H1 (cell line): ENCODE data around the gene SLC24A3. TPM values are rescaled to one million over a fixed set of nuclear protein-coding genes. Genes with fewer than 3 reads are reported as not detected.

Experiments
- CTCF ChIA-PET: fragments of 300-600 bp; sonication (Branson Sonifier 250); formaldehyde crosslinking; loops from one replicate; lab custom pipeline; 2021; ENCODE audit not compliant: partially characterized antibody; lab: Charles Lee
- POLR2A ChIA-PET: fragments of 300-600 bp; sonication (Branson Sonifier 250); formaldehyde crosslinking; loops from one replicate; lab custom pipeline; 2021; ENCODE audit warnings: inconsistent platforms; ENCODE audit not compliant: partially characterized antibody; lab: Charles Lee
- DNase-seq, 2 experiments: peaks; one replicate each; pipeline versions ENCODE4 v3.0.0 to v3.0.0-alpha.2; 2010 to 2022; ENCODE audit warnings: low spot score in 2 of 2, low read depth in 1 of 2, mixed read lengths in 1 of 2
- FAIRE-seq: peaks from 2 replicates; lab custom pipeline; 2011; peaks lifted over from hg19 to GRCh38; lab: Jason Lieb, UNC
- H2AFZ ChIP-seq: 2 replicates; pipeline ENCODE4 v1.8.1; 2012; ENCODE audit warnings: low read length, inconsistent platforms
- H2AK5ac ChIP-seq: 2 replicates; pipeline ENCODE4 v1.6.1; 2013; ENCODE audit warnings: low read depth, low read length
- H2BK120ac ChIP-seq: replicated peaks from 2 replicates; pipeline ENCODE3; 2013; ENCODE audit warnings: low read depth, low read length, inconsistent platforms
- H2BK12ac ChIP-seq: 2 replicates; pipeline ENCODE4 v1.6.1; 2013; ENCODE audit warnings: low read depth, low read length
- H2BK15ac ChIP-seq: 2 replicates; pipeline ENCODE4 v1.6.1; 2013; ENCODE audit warnings: low read length
- H2BK20ac ChIP-seq: 2 replicates; pipeline ENCODE4 v1.6.1; 2013; ENCODE audit warnings: low read length
- H2BK5ac ChIP-seq: 2 replicates; pipeline ENCODE4 v1.6.1; 2013; ENCODE audit warnings: low read depth, low read length
- H3K14ac ChIP-seq: 2 replicates; pipeline ENCODE4 v1.6.1; 2013; ENCODE audit warnings: inconsistent platforms; ENCODE audit not compliant: insufficient read length
- H3K18ac ChIP-seq: 2 replicates; pipeline ENCODE4 v1.6.1; 2013; ENCODE audit warnings: low read length; ENCODE audit errors: extremely low read depth
- H3K23ac ChIP-seq: 2 replicates; pipeline ENCODE4 v1.6.1; 2013; ENCODE audit warnings: inconsistent platforms; ENCODE audit not compliant: insufficient read length
- H3K23me2 ChIP-seq: 2 replicates; pipeline ENCODE4 v1.6.1; 2013; ENCODE audit warnings: low read depth, low read length
- H3K27ac ChIP-seq: 2 replicates; pipeline ENCODE4 v1.6.1; 2011; ENCODE audit warnings: low read depth, low read length, inconsistent platforms
- H3K27me3 ChIP-seq, 4 experiments: replicated peaks in 1 of 4; 1 replicate in 1 of 4; 2 replicates in 3 of 4; pipeline versions ENCODE4 v1.6.1 to v1.8.1; 2011 to 2013; ENCODE audit warnings: low read length in 3 of 4, mild to moderate bottlenecking in 3 of 4, inconsistent platforms in 2 of 4, mixed read lengths in 2 of 4, moderate library complexity in 1 of 4; ENCODE audit not compliant: control insufficient read depth in 3 of 4, insufficient read depth in 3 of 4; ENCODE audit errors: extremely low read depth in 1 of 4
- H3K36me3 ChIP-seq, 4 experiments: 2 replicates each; pipeline versions ENCODE4 v1.6.1 to v1.8.1; 2011 to 2013; ENCODE audit warnings: mild to moderate bottlenecking in 4 of 4, low read length in 3 of 4, moderate library complexity in 2 of 4, control low read depth in 1 of 4, inconsistent platforms in 1 of 4; ENCODE audit not compliant: insufficient read depth in 4 of 4, control insufficient read depth in 2 of 4
- H3K4ac ChIP-seq: replicated peaks from 2 replicates; pipeline ENCODE3; 2013; ENCODE audit warnings: low read length, low read depth, mixed read lengths, inconsistent platforms; ENCODE audit not compliant: insufficient read length
- H3K4me1 ChIP-seq, 4 experiments: replicated peaks in 1 of 4; 1 replicate in 1 of 4; 2 replicates in 3 of 4; pipeline versions ENCODE4 v1.6.1 to v1.8.1; 2011 to 2013; ENCODE audit warnings: low read length in 3 of 4, inconsistent platforms in 2 of 4, mixed read lengths in 1 of 4; ENCODE audit not compliant: insufficient read depth in 4 of 4, control insufficient read depth in 3 of 4
- H3K4me2 ChIP-seq, 2 experiments: 2 replicates each; pipeline versions ENCODE4 v1.6.1 to v1.8.1; 2011 to 2013; ENCODE audit warnings: low read depth in 2 of 2, low read length in 2 of 2, control low read depth in 1 of 2, inconsistent platforms in 1 of 2, mild to moderate bottlenecking in 1 of 2; ENCODE audit not compliant: insufficient read depth in 1 of 2
- H3K4me3 ChIP-seq, 4 experiments: fragments of 200-600, 300-600 bp in 1 of 4; sonication (generic), shearing (Covaris generic), sonication (Bioruptor Twin) in 1 of 4; 2 replicates each; pipeline versions ENCODE4 v1.5.1 to v1.8.1; 2011 to 2016; ENCODE audit warnings: low read length in 4 of 4, low read depth in 3 of 4, control low read depth in 2 of 4, inconsistent platforms in 2 of 4, mild to moderate bottlenecking in 2 of 4, mixed read lengths in 1 of 4, moderate library complexity in 1 of 4; ENCODE audit not compliant: insufficient read depth in 2 of 4; ENCODE audit errors: extremely low read depth in 1 of 4
- H3K56ac ChIP-seq: replicated peaks from 2 replicates; pipeline ENCODE3; 2013; ENCODE audit warnings: low read depth, mild to moderate bottlenecking, mixed read lengths, low read length, inconsistent platforms; ENCODE audit not compliant: insufficient read length
- H3K79me1 ChIP-seq: 2 replicates; pipeline ENCODE4 v1.6.1; 2013; ENCODE audit warnings: low read depth, low read length, control low read depth
- H3K79me2 ChIP-seq, 2 experiments: 2 replicates each; pipeline versions ENCODE4 v1.6.1 to v1.8.1; 2012 to 2013; ENCODE audit warnings: low read length in 2 of 2, mild to moderate bottlenecking in 2 of 2, inconsistent platforms in 1 of 2; ENCODE audit not compliant: insufficient read depth in 2 of 2, control insufficient read depth in 1 of 2
- H3K9ac ChIP-seq, 4 experiments: replicated peaks in 1 of 4; 1 replicate in 1 of 4; 2 replicates in 3 of 4; pipeline versions ENCODE4 v1.6.1 to v1.8.1; 2011 to 2013; ENCODE audit warnings: low read depth in 3 of 4, low read length in 3 of 4, control low read depth in 2 of 4, mild to moderate bottlenecking in 2 of 4, moderate library complexity in 2 of 4, inconsistent platforms in 1 of 4; ENCODE audit errors: extremely low read depth in 1 of 4
- H3K9me3 ChIP-seq, 2 experiments: 2 replicates each; pipeline versions ENCODE4 v1.6.1 to v1.8.1; 2012 to 2013; ENCODE audit warnings: mild to moderate bottlenecking in 2 of 2, moderate library complexity in 2 of 2, control low read depth in 1 of 2, inconsistent platforms in 1 of 2, low read depth in 1 of 2, low read length in 1 of 2, mixed read lengths in 1 of 2; ENCODE audit not compliant: insufficient read depth in 2 of 2
- H4K20me1 ChIP-seq, 2 experiments: replicated peaks in 1 of 2; 2 replicates each; pipeline versions ENCODE3 to v1.8.1; 2011 to 2013; ENCODE audit warnings: inconsistent platforms in 2 of 2, low read length in 2 of 2, mild to moderate bottlenecking in 1 of 2; ENCODE audit not compliant: insufficient read depth in 2 of 2, control insufficient read depth in 1 of 2
- H4K5ac ChIP-seq: 2 replicates; pipeline ENCODE4 v1.6.1; 2013; ENCODE audit warnings: low read length, low read depth, mixed read lengths, inconsistent platforms; ENCODE audit not compliant: insufficient read length
- H4K8ac ChIP-seq: 2 replicates; pipeline ENCODE4 v1.8.0; 2013; ENCODE audit warnings: mild to moderate bottlenecking, moderate library complexity, low read length, inconsistent platforms; ENCODE audit not compliant: insufficient read depth; ENCODE audit errors: extremely low read depth
- H4K91ac ChIP-seq: replicated peaks from 2 replicates; pipeline ENCODE3; 2013; ENCODE audit warnings: low read length, mixed read lengths, inconsistent platforms; ENCODE audit not compliant: insufficient read length
- CBX5 ChIP-seq: fragments of 300-800, 300-1000 bp; sonication (generic); IDR thresholded peaks from 2 replicates; pipeline ENCODE4 v1.7.1; 2016; ENCODE audit warnings: antibody characterized with exemption, low read length, low read depth
- CBX8 ChIP-seq: fragments of 300-800, 300-1000 bp; sonication (generic); IDR thresholded peaks from 2 replicates; pipeline ENCODE4 v1.7.1; 2016; ENCODE audit warnings: low read depth, low read length, borderline replicate concordance
- JUN ChIP-seq: IDR thresholded peaks from 2 replicates; pipeline ENCODE4 v1.6.1; 2011; ENCODE audit warnings: low read depth, mild to moderate bottlenecking, improper control_type of control experiment, low read length
- KDM1A ChIP-seq: fragments of 200-600, 300-600 bp; sonication (generic); IDR thresholded peaks from 2 replicates; pipeline ENCODE4 v1.7.1; 2016; ENCODE audit warnings: mild to moderate bottlenecking, low read length, borderline replicate concordance
- KDM4A ChIP-seq: IDR thresholded peaks from one replicate; pipeline ENCODE4 v1.7.1; 2012; ENCODE audit warnings: low read depth, mild to moderate bottlenecking, moderate library complexity, low read length, inconsistent platforms; ENCODE audit not compliant: severe bottlenecking
- KDM5A ChIP-seq: fragments of 200-600 bp; IDR thresholded peaks from 2 replicates; pipeline ENCODE4 v1.7.1; 2012; ENCODE audit warnings: mild to moderate bottlenecking, low read length, inconsistent platforms, mixed read lengths
- NANOG ChIP-seq: IDR thresholded peaks from 2 replicates; pipeline ENCODE4 v1.6.1; 2011; ENCODE audit warnings: low read length, low read depth, mild to moderate bottlenecking, inconsistent platforms; ENCODE audit not compliant: insufficient read depth, poor library complexity, severe bottlenecking
- RBBP5 ChIP-seq: IDR thresholded peaks from 2 replicates; pipeline ENCODE4 v1.7.1; 2012; ENCODE audit warnings: low read depth, mild to moderate bottlenecking, inconsistent platforms, low read length, moderate library complexity, borderline replicate concordance
- RNF2 ChIP-seq: fragments of 200-900, 300-1000 bp; sonication (generic); IDR thresholded peaks from 2 replicates; pipeline ENCODE4 v1.7.1; 2016; ENCODE audit warnings: borderline replicate concordance, low read depth, mild to moderate bottlenecking, antibody characterized with exemption, low read length; ENCODE audit not compliant: poor library complexity, severe bottlenecking; ENCODE audit errors: missing control alignments
- SIRT6 ChIP-seq: IDR thresholded peaks from one replicate; pipeline ENCODE4 v1.7.1; 2012; ENCODE audit warnings: low read length, inconsistent platforms
- SP2 ChIP-seq: IDR thresholded peaks from 2 replicates; pipeline ENCODE4 v1.6.1; 2012; ENCODE audit warnings: mild to moderate bottlenecking, low read length, inconsistent platforms
- TAF7 ChIP-seq: optimal IDR thresholded peaks from 2 replicates; pipeline ENCODE3; 2011; ENCODE audit warnings: low read depth, mild to moderate bottlenecking, inconsistent platforms, low read length, moderate library complexity, borderline replicate concordance
- YY1 ChIP-seq: IDR thresholded peaks from 2 replicates; pipeline ENCODE4 v1.6.1; 2011; ENCODE audit warnings: low read depth, mild to moderate bottlenecking, low read length
- WGBS, 2 experiments: shearing (Covaris generic) in 1 of 2; methylation state at CpG; one replicate each; pipeline versions ENCODE4 v1.1.6 to v1.1.7; 2013 to 2015; ENCODE audit warnings: low lambda C conversion rate in 2 of 2, mixed read lengths in 2 of 2, inconsistent platforms in 1 of 2, low coverage in 1 of 2, missing lambda C conversion rate in 1 of 2; ENCODE audit not compliant: insufficient replicate concordance in 2 of 2, insufficient coverage in 1 of 2, insufficient read length in 1 of 2; ENCODE audit errors: extremely low coverage in 1 of 2, missing lambda C conversion rate in 1 of 2; 5-methylcytosine and 5-hydroxymethylcytosine counted together
- polyA plus RNA-seq, 7 experiments: library from polyadenylated mRNA; depleted of rRNA in 3 of 7; stranded (reverse) in 5 of 7; unstranded in 2 of 7; fragments of >200 nt in 5 of 7; fragments of 200-250 nt in 2 of 7; gene quantifications; 1 replicate in 5 of 7; 2 replicates in 1 of 7; 4 replicates in 1 of 7; pipeline versions ENCODE4 v1.2.1 to v1.2.3, GENCODE V29; 2011 to 2013; ENCODE audit warnings: missing spikeins in 2 of 7, mixed read lengths in 2 of 7
- total RNA-seq: library from RNA; stranded (reverse); fragmentation: NEBNext Ultra II Directional; extraction: Animal tissue kit (Norgen Biotek cat#: 25700); gene quantifications from 2 replicates; pipeline ENCODE4 v1.2.1, GENCODE V29; 2021

The SLC24A3 gene
- total and polyA plus RNA-seq, 2 of the 8 experiments (the other 6 are each of a cell fraction or from before 2014, with no cell fraction given): 4.5 to 6.3 TPM

DNA sequence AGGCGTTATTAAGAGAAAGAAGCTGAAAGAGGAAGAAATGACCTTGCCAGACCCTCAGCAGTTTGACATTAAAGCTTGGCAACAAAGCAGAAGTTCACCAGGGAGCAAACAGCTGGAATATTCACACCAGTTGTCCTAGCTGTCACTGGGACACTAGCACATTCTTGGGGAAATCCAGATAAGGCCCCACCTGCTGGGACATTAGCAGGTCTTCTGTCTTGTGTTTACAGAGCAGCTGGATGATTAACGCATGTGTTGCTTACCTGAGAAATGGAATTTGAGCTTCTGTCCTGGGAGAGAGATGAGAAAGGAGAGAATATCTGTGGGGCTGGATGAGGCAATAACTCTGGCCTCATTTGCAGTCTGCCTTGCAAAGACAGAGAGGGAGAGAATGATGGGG, 408.0 kb downstream of the SLC24A3 start:
- Histone ChIP-seq H3K4me3 (peak overlapping the region in 1 of 4 experiments; percentile 19; a peak in 1 of 8 replicates), H3K4me1 (peaks cover 0 to 24% (median 8%) of the 10 kb centered on the region in 4 experiments; a peak in 3 of 7 replicates), H2BK12ac (no peak overlapping the region), H3K36me3 (no peaks in the 10 kb centered on the region), H4K5ac (no peak overlapping the region), H3K23me2 (no peaks in the 10 kb centered on the region), H2BK5ac (no peak overlapping the region), H3K4me2 (peak overlapping the region; percentile 28 to 45; a peak in 2 of 4 replicates), H2AK5ac (no peak overlapping the region), H2BK15ac (no peak overlapping the region), H3K9ac (no peak overlapping the region), H3K27me3 (no peaks in the 10 kb centered on the region), H3K79me2 (no peaks in the 10 kb centered on the region), H3K79me1 (no peaks in the 10 kb centered on the region), H3K23ac (no peak overlapping the region), H2BK20ac (no peak overlapping the region), H2AFZ (no peak overlapping the region), H2BK120ac (no peak overlapping the region), H3K27ac (no peak overlapping the region), H4K20me1 (no peaks in the 10 kb centered on the region), H3K4ac (no peak overlapping the region), H4K8ac (no peak overlapping the region), H3K14ac (no peak overlapping the region), H4K91ac (no peak overlapping the region), H3K9me3 (peaks cover 5 to 8% of the 10 kb centered on the region in 2 experiments; a peak in 2 of 4 replicates), H3K18ac (no peak overlapping the region), H3K56ac (no peak overlapping the region)
- CTCF ChIA-PET: interaction anchor here (0.9 to 2.6 kb wide), 7 partner anchors 8 to 414 kb away, joined by 3 to 12 read pairs (median 4); no protein-coding TSS in a partner anchor
- POLR2A ChIA-PET: interaction anchor here (1.7 kb wide), 1 partner anchor 10 kb away, joined by 5 read pairs; no protein-coding TSS in a partner anchor
- DNase-seq (peak in 1 of 2 experiments; percentile 34), FAIRE-seq (peak; percentile 89)
- WGBS, 2 experiments: 13% methylated on average over 2 of the region's 2 CpGs; no CpG with 5 or more reads in 1 of the 2 experiments
- TF ChIP-seq SIRT6 (no peak), RNF2 (no peak), SP2 (no peak), JUN (no peak), KDM5A (no peak), YY1 (peak; percentile 61; the same call in 1 of the 2 replicates), CBX8 (no peak), TAF7 (no peak), KDM4A (no peak), KDM1A (no peak), RBBP5 (no peak), CBX5 (no peak), NANOG (peak; percentile 91)
